DMS153 treated with DMSO at 0.1 percent for 48 hours (cell line): Measurements from ENCODE around the gene SNAPC4.
A peak's percentile ranks its signal among the peaks of the same experiment; 100 is the strongest.

Experiments used
- DNase-seq: peaks from one replicate; lab custom pipeline; 2025; ENCODE audit not compliant: unreplicated experiment; lab: John Stamatoyannopoulos, UW

SNAPC4 gene

DNA sequence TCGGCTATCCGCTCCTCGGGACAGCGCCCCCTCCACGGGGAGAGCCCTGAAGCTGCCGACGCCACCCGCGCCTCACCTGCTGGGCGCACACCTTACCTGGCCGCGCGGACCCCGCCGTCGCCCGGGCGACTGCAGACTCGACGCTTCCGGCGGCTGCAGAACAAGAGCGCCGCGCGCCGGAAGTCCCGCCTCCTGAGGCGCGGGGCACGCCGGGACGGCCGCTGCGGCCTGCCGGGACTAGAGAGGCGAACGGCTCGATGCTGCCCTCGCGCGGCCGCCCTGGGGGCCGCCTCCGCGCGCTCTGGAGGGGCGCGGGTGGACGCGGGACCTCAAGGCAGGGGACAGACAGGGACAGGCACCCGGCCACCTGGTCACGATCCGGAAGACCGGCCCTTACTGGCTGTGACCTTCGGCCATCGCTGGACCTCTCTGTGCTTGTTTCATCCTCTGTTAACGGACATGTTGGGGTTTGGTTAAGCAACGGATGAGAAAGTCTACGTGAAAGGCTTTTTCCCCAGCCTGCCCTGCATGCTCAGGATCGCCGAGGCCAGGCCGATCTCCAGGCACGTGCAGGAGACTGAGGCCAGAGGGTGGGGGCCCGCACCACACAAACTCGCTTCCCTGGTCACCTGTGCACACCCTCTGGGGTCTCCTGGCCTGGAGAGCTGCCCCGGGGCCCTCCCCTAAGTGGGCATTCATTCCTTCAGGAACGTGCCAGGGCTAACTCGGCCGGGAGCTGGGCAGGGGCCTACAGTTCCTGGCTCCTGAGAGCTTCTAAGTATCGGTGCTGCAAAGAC lies at the start of gene SNAPC4:
TSS of gene SNAPC4 (minus strand) at position 133 of the 797 bp plus-strand sequence. CDS start 1,742 bp downstream, outside the sequence.
- peak; percentile 77 for DNase-seq

- DNase-seq, result no peak
Observed at GRCh38 chr9:136448655-136449054, 48.7 kb upstream of the SNAPC4 start.

DNA sequence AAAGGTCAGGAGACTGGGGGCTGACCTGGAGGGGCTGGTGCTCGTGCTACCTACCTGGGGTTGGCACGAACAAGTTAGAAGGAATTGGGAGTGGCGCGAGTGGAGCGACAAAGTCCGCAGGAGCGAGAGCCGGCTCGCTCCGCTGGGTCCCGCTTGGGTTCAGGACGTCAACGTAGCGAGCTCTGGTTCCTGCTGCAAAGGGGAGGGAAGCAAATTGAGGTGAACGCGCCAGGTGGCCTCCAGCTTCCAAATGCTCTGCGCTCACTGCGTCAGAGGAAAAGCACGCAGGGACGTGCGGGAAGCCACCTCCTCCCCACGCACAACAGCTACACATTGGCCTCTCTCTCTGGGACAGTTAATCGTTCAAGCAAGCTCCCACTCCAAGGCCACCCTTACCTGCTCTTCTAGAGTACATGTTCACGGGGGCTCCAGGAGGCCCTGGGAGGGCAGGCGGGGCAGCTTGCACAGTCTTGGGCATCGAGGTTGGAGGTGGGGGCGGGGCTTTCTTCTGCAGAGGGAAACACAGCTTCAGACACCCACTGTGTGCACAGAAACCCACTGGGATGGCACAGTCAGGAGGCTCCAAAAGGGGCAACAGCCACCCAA lies 47.3 kb upstream of the SNAPC4 start:
- no peak for DNase-seq

- no peak for DNase-seq
Observed at GRCh38 chr9:136445799-136446198, 45.8 kb upstream of the SNAPC4 start.

DNA sequence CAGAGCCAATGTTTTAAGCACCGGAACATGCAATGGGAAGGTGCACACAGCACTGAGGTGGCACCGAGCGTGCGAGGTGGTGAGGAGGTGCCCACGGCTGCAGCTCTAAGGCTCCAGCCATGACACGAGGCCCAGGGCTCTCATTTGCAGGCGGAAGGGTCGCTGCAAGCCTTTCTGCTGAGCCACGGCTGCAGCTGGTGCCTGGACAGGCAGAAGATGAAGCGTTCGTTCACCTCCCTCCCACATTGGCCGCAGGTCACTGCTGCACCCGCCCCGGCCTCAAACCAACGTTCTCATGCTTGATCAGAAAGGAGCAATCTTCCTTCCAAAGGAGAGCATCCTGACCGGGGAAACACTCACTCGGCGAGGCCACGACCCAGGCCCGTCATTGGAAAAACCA lies 44.1 kb upstream of the SNAPC4 start:
- DNase-seq, result no peak

DNA sequence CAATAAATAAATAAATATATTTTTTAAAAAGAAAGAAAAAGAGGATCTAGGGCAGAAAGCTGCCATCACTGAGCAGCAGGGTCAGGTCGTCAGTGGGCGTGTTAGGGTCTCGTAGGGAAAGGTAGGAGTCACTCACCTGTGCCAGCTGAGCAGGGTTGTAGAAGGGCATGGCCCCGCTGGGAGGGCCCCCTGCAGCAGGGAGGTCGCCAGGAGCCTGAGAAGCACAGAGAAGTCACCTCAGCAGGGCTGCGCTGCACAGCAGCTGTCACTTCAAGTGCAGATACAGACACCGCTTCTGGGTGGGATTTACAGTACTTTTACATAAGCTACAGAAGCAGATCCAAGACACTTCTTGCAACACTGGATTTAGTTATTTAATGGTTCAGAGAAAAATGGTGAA lies 43.7 kb upstream of the SNAPC4 start:
- no peak for DNase-seq

DNA sequence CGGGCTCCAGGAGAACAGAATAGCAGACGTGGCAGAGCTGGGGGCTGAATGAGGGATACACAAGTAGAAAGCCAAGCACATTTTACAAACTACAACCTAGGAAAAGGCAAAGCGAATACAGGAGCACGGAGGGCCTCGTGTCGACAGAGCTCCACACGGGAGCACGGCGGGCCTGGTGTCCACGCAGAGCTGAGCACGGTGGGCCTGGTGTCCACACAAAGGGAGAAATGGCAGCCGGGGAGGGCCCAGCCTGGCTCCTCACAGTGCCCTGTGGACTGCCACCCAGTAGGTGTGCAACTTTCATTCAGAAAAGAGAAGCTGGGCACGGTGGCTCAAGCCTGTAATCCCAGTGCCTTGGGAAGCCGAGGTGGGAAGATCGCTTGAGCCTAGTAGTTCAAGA lies 43.1 kb upstream of the SNAPC4 start:
- DNase-seq, result no peak

- no peak for DNase-seq
Observed at GRCh38 chr9:136442265-136442664, 42.3 kb upstream of the SNAPC4 start.

DNA sequence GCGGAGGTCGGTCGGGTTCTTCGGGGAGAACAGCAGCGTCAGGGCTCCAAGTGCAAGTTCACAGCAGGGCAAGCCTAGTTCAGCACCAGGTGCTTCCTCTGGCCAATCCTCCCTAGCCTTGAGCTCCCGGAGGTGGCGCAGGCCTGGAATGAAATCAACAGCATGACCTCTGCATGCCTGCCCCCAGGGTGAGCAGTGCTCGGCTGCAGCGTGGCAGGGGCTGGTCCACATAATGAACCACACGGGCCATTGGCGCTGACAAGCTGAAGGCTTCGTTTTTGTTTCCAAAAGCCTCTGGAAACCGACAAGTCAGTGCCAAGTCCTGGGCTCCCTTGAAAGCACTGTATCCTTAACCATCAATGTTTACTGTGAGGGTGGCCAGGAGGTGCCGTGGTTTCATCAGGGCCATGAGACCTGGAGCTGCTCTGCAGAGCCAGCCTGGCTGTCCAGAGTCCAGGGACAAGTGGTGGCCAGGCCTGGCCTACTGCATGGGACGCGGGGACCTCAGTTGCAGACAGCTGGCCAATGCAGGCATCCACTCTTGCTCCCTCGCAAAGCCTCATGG lies 41.8 kb upstream of the SNAPC4 start:
- DNase-seq, result no peak

DNA sequence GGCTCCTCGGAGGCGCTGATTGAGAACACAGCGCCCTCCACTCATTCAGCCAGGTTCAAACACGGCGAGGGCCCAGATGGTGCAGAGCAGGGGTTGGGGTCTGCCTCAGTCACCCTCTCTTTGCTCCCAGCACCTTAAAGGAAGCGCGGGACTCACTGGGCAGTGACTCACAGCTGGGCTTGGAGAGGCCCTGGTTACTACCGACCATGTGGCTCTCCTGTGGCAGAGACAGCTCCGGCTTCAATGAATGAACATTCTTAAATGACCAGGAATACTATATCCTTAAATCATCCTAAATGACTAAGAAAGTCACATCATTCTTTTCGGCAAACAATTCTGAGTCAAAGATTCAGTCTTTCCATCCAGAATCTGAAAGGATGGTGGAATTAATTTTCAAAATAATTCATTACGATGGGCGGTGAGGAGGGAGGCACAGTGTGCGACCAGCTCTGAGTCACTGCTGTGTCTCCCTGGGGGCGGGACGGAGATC lies 41.3 kb upstream of the SNAPC4 start:
- no peak for DNase-seq

- DNase-seq, result no peak
Observed at GRCh38 chr9:136439481-136440408, 39.8 kb upstream of the SNAPC4 start, which contains the start of gene INPP5E. TSS of gene INPP5E (minus strand) at chr9:136439845. CDS start at chr9:136439419, 426 bp downstream.

DNA sequence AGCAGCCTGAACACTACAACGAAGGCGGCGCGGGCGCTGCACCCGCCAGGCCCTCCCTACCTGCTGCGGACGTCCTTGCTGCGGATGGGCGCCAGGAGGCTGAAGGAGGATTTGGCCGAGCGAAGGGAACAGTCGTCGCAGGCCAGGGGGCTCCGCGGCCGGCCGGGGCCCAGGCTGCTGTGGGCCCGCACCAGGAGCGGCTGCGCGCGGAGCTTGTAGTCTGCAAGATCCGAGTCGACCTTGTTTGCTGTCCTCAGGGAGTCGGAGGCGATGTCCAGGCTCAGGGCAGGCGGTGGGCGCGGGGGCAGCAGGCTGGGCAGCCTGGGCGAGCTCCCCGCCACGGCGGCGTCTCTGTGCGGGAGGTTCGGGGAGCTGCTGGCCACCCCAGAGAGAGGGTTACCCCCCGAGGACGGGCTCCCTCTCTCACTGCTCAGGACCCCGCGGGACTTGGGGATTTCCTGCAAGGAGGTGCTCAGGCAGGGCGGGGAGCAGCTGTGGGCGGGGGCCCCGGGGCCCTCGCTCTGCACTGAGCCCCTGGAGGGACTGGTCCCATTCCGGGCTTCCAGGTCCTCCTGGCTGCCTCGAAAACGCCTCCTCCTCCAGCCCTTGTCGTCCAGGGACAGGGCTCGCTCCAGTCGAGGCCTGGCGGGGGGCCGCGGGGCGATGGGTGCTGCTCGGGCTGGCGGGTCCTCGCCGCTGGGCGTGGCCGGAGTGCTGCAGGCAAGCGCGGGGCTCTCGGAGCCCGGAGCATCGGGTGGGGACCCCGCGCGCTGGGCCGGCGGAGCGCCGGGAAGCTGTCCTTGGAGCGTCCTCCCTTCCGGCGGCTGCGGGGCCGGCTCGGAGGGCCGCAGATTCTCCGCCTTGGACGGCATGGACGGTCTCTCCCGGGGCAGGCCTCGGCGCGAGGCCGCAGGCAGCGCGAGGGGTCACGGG lies 38.8 kb upstream of the SNAPC4 start:
- DNase-seq, result no peak

DNA sequence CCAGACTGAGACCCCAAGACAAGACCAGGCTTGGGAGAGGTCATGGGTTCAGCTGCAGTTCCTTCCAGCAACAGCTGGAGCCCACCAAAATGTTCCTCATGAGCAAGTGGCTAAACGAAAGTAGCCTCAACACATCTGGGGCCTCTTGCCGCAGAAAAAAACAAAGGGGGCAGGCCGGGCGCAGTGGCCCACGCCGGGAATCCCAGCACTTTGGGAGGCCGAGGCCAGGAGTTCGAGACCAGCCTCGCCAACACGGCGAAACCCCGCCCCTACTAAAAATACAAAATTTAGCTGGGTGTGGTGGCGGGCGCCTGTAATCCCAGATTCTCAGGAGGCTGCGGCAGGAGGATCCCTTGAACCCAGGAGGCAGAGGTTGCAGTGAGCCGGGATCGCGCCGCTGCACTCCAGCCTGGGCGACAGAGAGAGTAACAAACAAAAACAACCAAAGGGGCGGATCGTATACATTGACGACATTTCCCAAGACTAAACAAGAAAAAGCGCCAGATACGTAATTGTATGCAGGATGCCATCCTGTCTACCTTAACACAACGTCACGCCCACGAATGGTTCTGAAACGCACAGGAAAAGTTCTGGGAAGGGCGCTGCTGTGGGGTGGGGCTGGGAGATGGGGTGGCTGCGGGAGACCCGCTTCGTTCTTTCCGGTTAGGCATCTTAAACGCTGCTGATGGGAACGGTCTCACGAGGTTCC lies 38.0 kb upstream of the SNAPC4 start:
- no peak for DNase-seq

DNA sequence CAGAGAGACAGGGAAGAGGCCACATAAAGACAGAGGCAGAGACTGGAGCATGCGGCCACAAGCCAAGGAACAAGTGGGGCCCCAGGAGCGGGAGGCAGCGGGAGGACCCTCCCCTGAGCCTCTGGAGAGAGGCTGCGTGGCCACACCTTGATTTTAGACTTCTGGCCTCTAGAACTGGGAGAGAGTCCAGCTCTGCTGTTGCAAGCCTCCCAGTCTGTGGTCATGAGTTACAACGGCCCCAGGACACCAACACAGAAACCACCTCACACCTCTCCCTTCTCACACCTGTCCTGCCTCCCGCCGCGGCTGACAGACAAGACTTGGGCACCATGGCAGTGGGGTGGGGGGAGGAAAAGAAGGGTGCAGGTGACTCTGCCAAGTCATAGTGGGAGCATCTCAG lies 37.5 kb upstream of the SNAPC4 start:
- DNase-seq, result no peak

DNA sequence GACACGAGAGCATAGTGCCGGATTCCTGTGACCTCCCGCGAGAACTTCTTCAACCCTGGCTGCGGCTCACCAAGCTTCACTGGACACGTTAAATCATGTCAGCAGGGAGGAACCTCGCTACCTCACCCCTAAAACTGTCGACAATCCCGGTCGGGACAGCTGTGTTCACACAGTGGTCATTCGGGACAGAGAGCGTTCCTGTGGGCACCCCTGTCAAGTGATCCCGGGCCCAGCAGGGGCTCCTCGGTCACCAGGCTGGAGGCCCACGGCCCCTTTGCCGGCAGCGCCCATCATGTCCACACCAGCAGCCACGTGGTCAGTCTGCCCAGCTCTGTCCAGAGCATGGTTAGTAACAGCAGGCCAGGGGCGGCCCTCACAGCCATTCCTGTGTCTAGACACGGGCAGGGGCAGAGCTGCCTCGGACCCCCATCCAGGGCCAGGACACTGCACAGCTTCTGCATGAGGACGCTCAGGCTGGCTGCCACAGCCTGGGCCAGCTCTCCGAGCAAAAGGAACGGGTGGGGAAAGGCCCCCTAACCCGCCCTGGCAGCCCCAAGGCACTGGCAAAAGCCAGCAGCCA lies 36.2 kb upstream of the SNAPC4 start:
- DNase-seq, result no peak

DNA sequence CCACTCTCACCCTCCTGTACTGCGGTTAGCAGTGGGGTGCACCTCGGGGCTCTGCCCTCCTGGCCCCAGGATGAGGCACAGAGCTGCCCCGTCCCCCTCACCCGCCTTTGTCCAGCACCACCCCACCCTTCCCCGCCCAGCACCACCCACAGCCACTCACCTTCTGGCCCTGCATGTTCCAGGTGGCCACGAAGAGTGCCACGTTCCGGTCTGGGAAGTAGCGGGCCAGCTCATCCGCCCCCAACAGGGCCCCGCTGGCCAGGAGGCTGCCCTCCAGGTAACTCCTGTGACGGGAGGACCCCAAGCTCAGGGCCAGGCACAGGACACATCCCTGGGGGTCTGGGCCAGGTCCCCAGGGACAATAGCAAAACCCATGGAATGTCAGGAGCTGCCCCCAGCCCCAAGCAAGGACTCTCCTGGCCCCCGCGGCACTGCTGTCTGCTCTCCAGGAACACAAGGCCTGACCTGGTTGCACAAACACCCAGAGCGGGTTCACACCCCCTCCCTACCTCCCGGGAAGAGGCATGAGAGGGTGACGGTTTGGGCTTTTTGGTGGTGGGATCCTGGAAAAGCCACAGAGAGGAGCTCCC lies 34.7 kb upstream of the SNAPC4 start:
- DNase-seq, result no peak

- no peak for DNase-seq
Observed at GRCh38 chr9:136433849-136434579, 34.0 kb upstream of the SNAPC4 start.
